B cell (primary cell): ENCODE data around the gene SLCO3A1. TPM values are rescaled to one million over a fixed set of nuclear protein-coding genes. Genes with fewer than 3 reads are reported as not detected.

Source experiments
- ATAC-seq: fragments of 200-7000 bp; cut with Tn5 transposase; one replicate; pipeline ENCODE4 v1.10.0; 2021; ENCODE audit warnings: low read depth, mild to moderate bottlenecking, moderate number of reproducible peaks, moderate library complexity
- CTCF ChIA-PET: fragments of 350-600 bp; sonication (Branson Sonifier 250); formaldehyde crosslinking; loops from one replicate; lab custom pipeline; 2021; ENCODE audit warnings: antibody characterized with exemption, inconsistent platforms; lab: Charles Lee
- POLR2A ChIA-PET: fragments of 350-600 bp; sonication (Branson Sonifier 250); formaldehyde crosslinking; loops from one replicate; lab custom pipeline; 2021; ENCODE audit warnings: antibody characterized with exemption; lab: Charles Lee
- DNase-seq: peaks from one replicate; pipeline ENCODE4 v3.0.0; 2013
- H2AFZ ChIP-seq: 2 replicates; pipeline ENCODE4 v1.6.1; 2012; ENCODE audit warnings: mild to moderate bottlenecking, low read depth, low read length; ENCODE audit not compliant: insufficient read depth, poor library complexity, severe bottlenecking
- H3K27ac ChIP-seq, 2 donors: 1 replicate in 1 of 2; 2 replicates in 1 of 2; pipeline ENCODE4 v1.5.1; 2012 to 2013; ENCODE audit warnings: low read length in 2 of 2, mild to moderate bottlenecking in 2 of 2, moderate library complexity in 1 of 2
- H3K27me3 ChIP-seq, 4 experiments: fragments of 200-600 bp in 1 of 4; sonication (generic) in 1 of 4; replicated peaks in 1 of 4; 1 replicate in 2 of 4; 2 replicates in 2 of 4; pipeline versions ENCODE4 v1.6.1 to v1.7.0; 2013 to 2016; ENCODE audit warnings: low read length in 3 of 4, mild to moderate bottlenecking in 2 of 4, mixed read lengths in 1 of 4, moderate library complexity in 1 of 4; ENCODE audit not compliant: insufficient read depth in 4 of 4, control insufficient read depth in 3 of 4; ENCODE audit errors: control extremely low read depth in 1 of 4
- H3K36me3 ChIP-seq, 2 experiments: replicated peaks in 1 of 2; 1 replicate in 1 of 2; 2 replicates in 1 of 2; pipeline versions ENCODE4 v1.6.1 to v1.7.1; 2013; ENCODE audit warnings: low read length in 1 of 2; ENCODE audit not compliant: insufficient read depth in 2 of 2, control insufficient read depth in 1 of 2; ENCODE audit errors: control extremely low read depth in 1 of 2, extremely low read depth in 1 of 2
- H3K4me1 ChIP-seq, 2 donors: fragments of 200-600 bp in 1 of 2; sonication (generic) in 1 of 2; 1 replicate in 1 of 2; 2 replicates in 1 of 2; pipeline versions ENCODE4 v1.5.1 to v1.6.1; 2013 to 2017; ENCODE audit warnings: low read length in 2 of 2; ENCODE audit not compliant: control insufficient read depth in 2 of 2, insufficient read depth in 2 of 2
- H3K4me2 ChIP-seq: replicated peaks from 2 replicates; pipeline ENCODE3; 2012; ENCODE audit warnings: mild to moderate bottlenecking, low read depth, low read length; ENCODE audit not compliant: poor library complexity, severe bottlenecking
- H3K4me3 ChIP-seq, 5 experiments: fragments of 200-600 bp in 1 of 5; sonication (generic) in 1 of 5; 1 replicate in 3 of 5; 2 replicates in 2 of 5; pipeline versions ENCODE4 v1.5.1 to v1.7.0; 2011 to 2016; ENCODE audit warnings: low read length in 4 of 5, mild to moderate bottlenecking in 4 of 5, low read depth in 2 of 5, control low read depth in 1 of 5, moderate library complexity in 1 of 5; ENCODE audit not compliant: insufficient read depth in 1 of 5; ENCODE audit errors: control extremely low read depth in 1 of 5, extremely low read depth in 1 of 5
- H3K79me2 ChIP-seq: fragments of 200-600 bp; sonication (generic); one replicate; pipeline ENCODE4 v1.6.0; 2016; ENCODE audit warnings: low read length; ENCODE audit not compliant: control insufficient read depth, insufficient read depth
- H3K9ac ChIP-seq: fragments of 200-600 bp; sonication (generic); 2 replicates; pipeline ENCODE4 v1.6.1; 2017; ENCODE audit warnings: mild to moderate bottlenecking, low read length, moderate library complexity
- H3K9me3 ChIP-seq, 3 donors: one replicate each; pipeline versions ENCODE4 v1.6.1 to v1.7.1; 2013; ENCODE audit warnings: low read length in 2 of 3; ENCODE audit not compliant: control insufficient read depth in 2 of 3, insufficient read depth in 1 of 3; ENCODE audit errors: control extremely low read depth in 1 of 3
- H4K20me1 ChIP-seq: 2 replicates; pipeline ENCODE4 v1.6.0; 2012; ENCODE audit warnings: mild to moderate bottlenecking, low read length; ENCODE audit not compliant: insufficient read depth, control insufficient read depth, poor library complexity, severe bottlenecking
- H3K27ac Mint-ChIP-seq: one replicate; pipeline ENCODE4 v1.8.0; 2021; ENCODE audit warnings: mixed read lengths
- H3K27me3 Mint-ChIP-seq: one replicate; pipeline ENCODE4 v1.8.0; 2021; ENCODE audit warnings: mixed read lengths
- H3K4me1 Mint-ChIP-seq: one replicate; pipeline ENCODE4 v1.8.0; 2021; ENCODE audit warnings: mixed read lengths
- H3K4me3 Mint-ChIP-seq: one replicate; pipeline ENCODE4 v1.8.0; 2021; ENCODE audit warnings: mixed read lengths
- H3K9me3 Mint-ChIP-seq: one replicate; pipeline ENCODE4 v1.8.0; 2022; ENCODE audit warnings: mixed read lengths; ENCODE audit not compliant: insufficient read depth
- EZH2 ChIP-seq: IDR thresholded peaks from 2 replicates; pipeline ENCODE4 v1.6.1; 2012; ENCODE audit warnings: borderline replicate concordance, low read depth, mild to moderate bottlenecking, moderate library complexity, low read length; ENCODE audit not compliant: insufficient read depth, poor library complexity, severe bottlenecking
- WGBS: methylation state at CpG from one replicate; pipeline ENCODE4 v1.1.5; 2013; ENCODE audit warnings: missing lambda C conversion rate; ENCODE audit not compliant: insufficient coverage; 5-methylcytosine and 5-hydroxymethylcytosine counted together
- intact Hi-C: fragments of 100-400 bp; cut with micrococcal nuclease; formaldehyde crosslinking; loops from one replicate; pipeline ENCODE4 v1.10.0; 2022
- polyA plus RNA-seq: library from polyadenylated mRNA; depleted of rRNA; stranded (reverse); fragments of >200 nt; gene quantifications from 2 replicates; pipeline ENCODE4 v1.2.3, GENCODE V29; 2012
- total RNA-seq, 2 donors: library from RNA; stranded (reverse); fragments of 120-200 nt in 1 of 2; gene quantifications; 1 replicate in 1 of 2; 2 replicates in 1 of 2; pipeline versions ENCODE4 v1.2.3 to v1.2.4, GENCODE V29; 2013 to 2022
- TF ChIP-seq, protein P1 (sequence below): fragments of 200-600 bp; IDR thresholded peaks from one replicate; pipeline ENCODE4 v1.8.0; 2022; ENCODE audit warnings: antibody characterized with exemption, mild to moderate bottlenecking

SLCO3A1 gene
- total and polyA plus RNA-seq, 2 donors (not counting 1 experiment from before 2014, with no cell fraction given): 0.99 to 2.3 TPM

DNA sequence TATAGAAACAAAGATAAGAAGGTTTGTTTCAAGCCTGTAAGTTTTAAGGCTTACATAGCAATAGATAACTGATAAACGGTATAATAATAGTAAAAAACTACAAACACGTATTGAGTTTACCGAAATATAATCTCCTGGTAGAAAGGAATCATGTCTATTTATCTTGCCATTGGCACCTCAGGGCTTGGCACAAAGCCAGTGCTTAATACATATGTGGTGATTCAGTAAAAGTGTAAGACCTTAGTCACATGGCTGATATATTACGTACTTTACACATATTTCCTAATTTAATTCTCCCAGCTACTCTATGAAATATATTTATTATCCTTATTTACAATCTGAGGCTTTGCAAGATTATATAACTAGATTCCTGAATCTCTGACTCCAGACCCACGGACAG lies 32.0 kb upstream of the SLCO3A1 start:
- H3K27me3 ChIP-seq: no peaks in the 10 kb centered on the region
- intact Hi-C loops: no loop called here
- TF ChIP-seq EZH2: no peak
- TF ChIP-seq, protein P1, sequence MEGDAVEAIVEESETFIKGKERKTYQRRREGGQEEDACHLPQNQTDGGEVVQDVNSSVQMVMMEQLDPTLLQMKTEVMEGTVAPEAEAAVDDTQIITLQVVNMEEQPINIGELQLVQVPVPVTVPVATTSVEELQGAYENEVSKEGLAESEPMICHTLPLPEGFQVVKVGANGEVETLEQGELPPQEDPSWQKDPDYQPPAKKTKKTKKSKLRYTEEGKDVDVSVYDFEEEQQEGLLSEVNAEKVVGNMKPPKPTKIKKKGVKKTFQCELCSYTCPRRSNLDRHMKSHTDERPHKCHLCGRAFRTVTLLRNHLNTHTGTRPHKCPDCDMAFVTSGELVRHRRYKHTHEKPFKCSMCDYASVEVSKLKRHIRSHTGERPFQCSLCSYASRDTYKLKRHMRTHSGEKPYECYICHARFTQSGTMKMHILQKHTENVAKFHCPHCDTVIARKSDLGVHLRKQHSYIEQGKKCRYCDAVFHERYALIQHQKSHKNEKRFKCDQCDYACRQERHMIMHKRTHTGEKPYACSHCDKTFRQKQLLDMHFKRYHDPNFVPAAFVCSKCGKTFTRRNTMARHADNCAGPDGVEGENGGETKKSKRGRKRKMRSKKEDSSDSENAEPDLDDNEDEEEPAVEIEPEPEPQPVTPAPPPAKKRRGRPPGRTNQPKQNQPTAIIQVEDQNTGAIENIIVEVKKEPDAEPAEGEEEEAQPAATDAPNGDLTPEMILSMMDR: no peak
- WGBS: 86% methylated on average over 1 of the region's 5 CpGs
- ATAC-seq: no peak
- Mint-ChIP-seq H3K9me3 (peaks cover 3% of the 10 kb centered on the region), H3K4me3 (no peak overlapping the region), H3K4me1 (no peaks in the 10 kb centered on the region), H3K27me3 (peaks cover 14% of the 10 kb centered on the region), H3K27ac (no peak overlapping the region)
- H2AFZ ChIP-seq: no peak overlapping the region
- ChIA-PET POLR2A (no interaction called here), CTCF (no interaction called here)
- no peak overlapping the region for H3K27ac ChIP-seq
- H3K4me3 ChIP-seq: no peak overlapping the region
- no peaks in the 10 kb centered on the region for H3K36me3 ChIP-seq
- no peak overlapping the region for H3K9ac ChIP-seq
- H3K4me2 ChIP-seq: no peak overlapping the region
- no peaks in the 10 kb centered on the region for H3K4me1 ChIP-seq
- DNase-seq: no peak
- no peaks in the 10 kb centered on the region for H3K79me2 ChIP-seq
- H4K20me1 ChIP-seq: no peaks in the 10 kb centered on the region
- H3K9me3 ChIP-seq: no peaks in the 10 kb centered on the region

DNA sequence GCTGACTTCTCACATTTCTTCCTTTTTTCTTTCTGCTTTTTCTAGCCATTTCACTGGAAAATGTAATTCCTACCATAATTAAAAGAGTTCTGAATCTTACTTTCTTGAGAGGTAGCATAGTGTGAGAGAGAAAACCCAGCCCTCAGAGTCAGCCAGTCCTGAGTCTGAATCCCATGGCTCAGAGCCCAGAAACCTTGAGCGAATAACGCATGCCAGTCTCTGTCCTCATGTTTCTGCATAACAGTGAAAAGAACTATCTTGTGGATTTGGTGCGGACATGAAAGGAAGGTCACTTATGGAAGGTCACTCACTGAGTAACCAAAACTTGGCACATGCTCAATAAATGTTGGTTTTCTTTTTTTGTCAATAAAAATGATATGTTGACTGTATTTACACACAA lies 29.3 kb upstream of the SLCO3A1 start:
- Histone ChIP-seq H3K27me3 (no peaks in the 10 kb centered on the region), H3K9me3 (no peaks in the 10 kb centered on the region), H3K36me3 (no peaks in the 10 kb centered on the region), H3K4me2 (no peak overlapping the region), H4K20me1 (no peaks in the 10 kb centered on the region), H3K9ac (no peak overlapping the region), H2AFZ (no peak overlapping the region), H3K4me1 (no peaks in the 10 kb centered on the region), H3K27ac (no peak overlapping the region), H3K79me2 (no peaks in the 10 kb centered on the region), H3K4me3 (no peak overlapping the region)
- Mint-ChIP-seq H3K27me3 (peaks cover 10% of the 10 kb centered on the region), H3K9me3 (peaks cover 3% of the 10 kb centered on the region), H3K4me3 (no peak overlapping the region), H3K27ac (no peak overlapping the region), H3K4me1 (no peaks in the 10 kb centered on the region)
- intact Hi-C loops: no loop called here
- ChIA-PET CTCF (no interaction called here), POLR2A (no interaction called here)
- DNase-seq (no peak), ATAC-seq (no peak)
- WGBS: 100% methylated on average over 2 of the region's 3 CpGs
- TF ChIP-seq, protein P1: no peak
- TF ChIP-seq EZH2: no peak
